ENCODE results near the gene MRPL55.

MRPL55 gene

DNA sequence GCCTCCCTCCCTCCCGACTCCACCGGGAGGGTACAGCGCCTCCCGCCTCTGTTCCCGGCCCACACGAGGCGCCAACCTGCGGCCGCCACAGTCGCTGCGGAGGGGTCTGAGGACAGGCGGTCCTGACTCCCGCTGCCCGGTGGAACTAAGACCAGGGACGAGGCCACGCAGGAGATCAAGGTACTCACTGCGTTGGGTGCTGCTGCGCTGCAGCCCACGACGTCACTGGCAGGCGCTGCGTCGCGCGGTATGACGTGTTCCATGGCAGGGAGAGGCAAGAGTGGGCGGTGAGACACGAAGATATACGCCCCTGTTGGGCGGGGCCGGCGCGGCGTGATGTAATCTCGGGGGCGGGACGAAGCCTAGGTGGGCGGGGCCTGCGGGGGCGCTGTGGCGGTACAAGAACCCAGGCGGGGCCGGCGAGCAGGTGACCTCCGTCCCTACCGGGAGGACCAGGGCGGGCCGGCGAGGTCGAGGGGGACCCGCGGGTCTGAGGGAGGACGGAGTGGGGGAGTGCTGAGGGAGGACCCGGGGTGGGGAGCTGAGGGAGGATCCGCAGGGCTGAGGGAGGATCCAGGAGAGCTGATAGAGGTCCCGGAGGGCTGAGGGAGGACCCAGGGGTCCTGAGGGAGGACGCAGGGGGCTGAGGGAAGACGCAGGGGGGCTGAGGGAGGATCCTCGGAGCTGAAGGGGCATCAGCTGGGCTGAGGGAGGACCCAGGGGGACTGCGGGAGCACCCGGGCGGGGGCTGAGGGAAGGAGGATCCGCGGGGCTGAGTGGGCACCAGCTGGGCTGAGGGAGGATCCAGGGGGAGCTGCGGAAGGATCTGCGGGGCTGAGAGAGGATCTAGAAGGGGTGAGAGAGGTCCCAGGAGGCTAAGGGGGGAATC is at the start of gene MRPL55:
TSS of gene MRPL55 (minus strand) at position 227 of the 889 bp plus-strand sequence. CDS start 1,039 bp downstream, outside the sequence.
- peak; percentile 98 for DNase-seq (ENCODE audit: low read depth)

DNA sequence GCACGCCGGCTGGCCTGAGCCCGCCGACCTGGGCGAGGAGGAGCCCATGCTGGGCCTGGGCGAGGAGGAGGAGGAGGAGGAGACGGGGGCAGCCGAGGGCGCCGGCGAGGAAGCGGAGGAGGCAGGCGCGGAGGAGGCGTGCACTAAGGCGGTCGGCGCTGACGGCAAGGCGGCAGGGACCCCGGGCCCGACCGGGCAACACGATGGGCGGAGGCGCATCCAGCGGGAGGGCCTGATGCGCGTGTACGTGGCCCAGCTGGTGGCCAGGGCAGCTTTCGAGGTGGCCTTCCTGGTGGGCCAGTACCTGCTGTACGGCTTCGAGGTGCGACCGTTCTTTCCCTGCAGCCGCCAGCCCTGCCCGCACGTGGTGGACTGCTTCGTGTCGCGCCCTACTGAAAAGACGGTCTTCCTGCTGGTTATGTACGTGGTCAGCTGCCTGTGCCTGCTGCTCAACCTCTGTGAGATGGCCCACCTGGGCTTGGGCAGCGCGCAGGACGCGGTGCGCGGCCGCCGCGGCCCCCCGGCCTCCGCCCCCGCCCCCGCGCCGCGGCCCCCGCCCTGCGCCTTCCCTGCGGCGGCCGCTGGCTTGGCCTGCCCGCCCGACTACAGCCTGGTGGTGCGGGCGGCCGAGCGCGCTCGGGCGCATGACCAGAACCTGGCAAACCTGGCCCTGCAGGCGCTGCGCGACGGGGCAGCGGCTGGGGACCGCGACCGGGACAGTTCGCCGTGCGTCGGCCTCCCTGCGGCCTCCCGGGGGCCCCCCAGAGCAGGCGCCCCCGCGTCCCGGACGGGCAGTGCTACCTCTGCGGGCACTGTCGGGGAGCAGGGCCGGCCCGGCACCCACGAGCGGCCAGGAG is 49.3 kb upstream of the MRPL55 start:
- no peak for DNase-seq (ENCODE audit: low read depth)

DNA sequence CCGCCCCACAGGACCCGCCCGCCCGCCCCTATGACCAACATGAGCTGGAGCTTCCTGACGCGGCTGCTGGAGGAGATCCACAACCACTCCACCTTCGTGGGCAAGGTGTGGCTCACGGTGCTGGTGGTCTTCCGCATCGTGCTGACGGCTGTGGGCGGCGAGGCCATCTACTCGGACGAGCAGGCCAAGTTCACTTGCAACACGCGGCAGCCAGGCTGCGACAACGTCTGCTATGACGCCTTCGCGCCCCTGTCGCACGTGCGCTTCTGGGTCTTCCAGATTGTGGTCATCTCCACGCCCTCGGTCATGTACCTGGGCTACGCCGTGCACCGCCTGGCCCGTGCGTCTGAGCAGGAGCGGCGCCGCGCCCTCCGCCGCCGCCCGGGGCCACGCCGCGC is 48.6 kb upstream of the MRPL55 start:
- DNase-seq (ENCODE audit: low read depth): no peak

DNA sequence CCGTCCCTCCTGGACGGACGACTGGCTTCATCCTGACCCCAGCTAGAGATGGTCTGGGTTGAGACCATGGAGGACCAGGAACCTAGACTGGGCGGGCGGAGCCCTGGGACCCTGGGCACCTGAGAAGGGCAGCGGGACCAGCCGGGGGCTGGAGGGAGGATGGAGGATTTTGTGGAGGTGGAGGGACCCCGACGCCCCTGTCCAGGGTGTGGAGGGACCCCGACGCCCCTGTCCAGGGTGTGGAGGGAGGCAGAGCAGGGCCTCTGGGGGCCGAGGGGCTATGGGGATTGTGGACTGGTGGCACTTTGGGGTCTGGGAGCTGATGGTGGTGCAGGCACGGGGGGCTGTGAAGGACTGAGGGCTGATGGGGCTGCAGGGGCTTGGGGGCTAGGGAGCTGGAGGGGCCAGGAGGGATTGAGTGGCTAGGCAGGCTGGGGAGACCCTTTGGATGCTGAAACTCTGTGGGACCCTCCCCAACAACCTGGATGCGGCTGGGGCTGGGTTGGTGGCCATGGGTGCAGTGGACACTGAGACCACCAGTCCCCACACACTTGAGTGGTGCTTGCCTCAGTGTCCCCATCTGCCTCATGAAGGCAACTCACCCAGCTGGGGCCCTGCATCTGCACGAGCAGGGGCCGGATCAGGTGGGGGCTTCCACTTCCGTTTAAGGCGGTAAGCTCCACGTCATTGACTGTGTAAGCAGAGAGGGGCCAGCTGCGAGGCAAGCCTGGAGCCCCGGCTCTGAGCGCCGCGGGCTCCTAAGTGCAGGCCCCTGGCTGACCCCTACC is 48.0 kb upstream of the MRPL55 start:
- DNase-seq (ENCODE audit: low read depth): no peak

DNA sequence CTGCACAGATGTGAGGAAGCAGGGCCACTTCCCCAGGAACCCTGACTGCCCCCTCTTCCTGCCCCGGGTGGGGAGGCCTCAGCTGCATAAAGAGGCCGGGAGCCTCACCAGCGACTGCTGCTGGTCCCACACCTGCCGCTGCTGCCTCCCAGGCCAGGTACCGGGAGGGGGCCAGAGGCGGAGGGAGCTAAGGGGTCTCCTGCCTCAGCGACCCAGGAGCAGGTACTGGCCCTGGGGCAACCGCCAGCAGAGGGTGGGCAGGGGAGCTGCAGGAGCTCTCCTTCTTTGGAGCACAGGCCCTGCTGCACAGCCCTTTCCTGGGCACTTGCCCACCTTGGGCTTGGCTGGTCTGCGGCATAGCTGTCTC is 47.4 kb upstream of the MRPL55 start:
- DNase-seq (ENCODE audit: low read depth): no peak

DNA sequence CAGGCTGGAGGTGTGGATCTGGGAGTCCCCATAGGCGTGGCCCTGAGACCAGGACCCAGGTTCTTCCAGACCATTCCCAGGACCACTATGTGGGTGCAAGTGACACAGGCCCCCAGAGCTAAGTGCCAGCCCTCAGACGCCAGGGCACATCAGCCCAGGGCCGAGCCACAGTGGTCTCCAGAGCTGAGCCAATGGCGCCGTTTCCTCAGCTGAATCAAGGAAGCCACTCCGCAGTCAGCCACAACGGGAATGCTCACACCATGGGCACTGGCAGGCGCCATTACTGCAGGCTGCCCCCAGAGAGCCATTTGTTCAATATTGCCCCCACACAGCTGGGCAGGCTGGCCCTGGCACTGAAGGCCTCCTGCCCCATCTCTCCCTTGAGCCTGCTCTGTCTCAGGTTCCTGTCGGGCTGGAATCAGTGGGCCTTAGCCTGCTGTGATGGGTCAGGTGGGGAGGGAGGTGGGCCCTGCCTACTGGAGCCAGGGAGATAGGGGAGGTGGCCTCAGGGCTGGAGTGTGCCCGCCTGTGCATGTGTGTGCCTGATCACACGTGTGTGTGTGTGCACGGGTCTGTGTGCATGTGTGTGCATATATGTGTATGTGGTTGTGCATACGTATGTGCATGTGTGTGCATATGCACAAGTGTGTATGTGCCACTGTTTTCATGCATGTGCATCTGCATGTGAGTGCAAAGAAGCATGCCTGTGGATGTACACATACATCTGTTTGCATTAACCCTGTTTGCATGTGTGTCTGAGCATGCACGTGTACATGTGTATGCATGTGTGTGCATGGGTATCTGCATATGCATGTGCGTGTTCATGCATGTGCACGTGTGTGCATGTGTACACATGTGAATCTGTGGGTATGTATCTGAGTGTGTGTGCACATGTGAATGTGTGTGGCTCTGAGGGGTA is 46.8 kb upstream of the MRPL55 start:
- DNase-seq (ENCODE audit: low read depth): no peak

DNA sequence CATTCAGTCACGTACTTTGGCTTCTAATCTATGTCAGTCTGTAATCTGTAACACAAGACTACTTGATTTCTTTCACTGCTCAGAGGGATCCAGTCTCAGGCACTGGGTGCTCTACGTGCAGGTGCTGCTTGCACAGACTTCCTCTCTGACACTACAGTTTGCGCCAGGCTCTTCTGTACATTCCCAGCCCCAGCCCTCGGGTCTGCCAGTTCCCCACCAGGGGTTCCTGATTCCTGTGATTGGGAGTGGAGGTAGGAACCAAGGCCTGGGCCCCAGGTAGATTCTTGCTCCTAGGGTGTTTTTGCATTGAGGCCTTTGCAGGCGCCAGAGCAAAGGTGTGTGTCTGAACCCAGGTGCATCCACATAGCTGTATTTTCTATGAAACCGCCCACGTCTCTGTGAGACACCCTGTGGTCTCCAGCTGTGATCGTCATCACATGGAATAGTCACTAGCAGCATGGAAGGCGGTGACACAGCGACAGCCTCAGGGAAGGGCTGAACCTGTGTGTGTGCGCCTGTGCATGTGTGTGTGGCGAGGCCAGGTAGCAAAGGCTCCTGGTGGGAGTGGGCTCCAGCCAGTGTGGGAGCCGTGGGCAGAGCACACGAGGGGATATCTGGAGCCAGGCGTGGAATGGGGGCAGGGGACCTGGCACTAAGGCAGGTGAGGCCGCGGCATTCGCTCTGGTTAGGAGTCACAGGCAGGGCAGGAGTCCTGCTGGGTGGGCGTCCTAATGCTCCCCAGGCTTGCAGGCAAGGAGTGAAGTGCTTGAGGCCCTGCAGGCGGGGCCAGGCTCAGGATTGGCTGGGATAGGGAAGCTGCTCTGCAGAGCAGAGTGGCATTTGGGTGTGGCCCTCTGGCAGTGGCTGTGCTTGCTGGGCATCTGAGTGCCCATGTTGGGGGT is 45.8 kb upstream of the MRPL55 start:
- DNase-seq (ENCODE audit: low read depth): no peak

DNA sequence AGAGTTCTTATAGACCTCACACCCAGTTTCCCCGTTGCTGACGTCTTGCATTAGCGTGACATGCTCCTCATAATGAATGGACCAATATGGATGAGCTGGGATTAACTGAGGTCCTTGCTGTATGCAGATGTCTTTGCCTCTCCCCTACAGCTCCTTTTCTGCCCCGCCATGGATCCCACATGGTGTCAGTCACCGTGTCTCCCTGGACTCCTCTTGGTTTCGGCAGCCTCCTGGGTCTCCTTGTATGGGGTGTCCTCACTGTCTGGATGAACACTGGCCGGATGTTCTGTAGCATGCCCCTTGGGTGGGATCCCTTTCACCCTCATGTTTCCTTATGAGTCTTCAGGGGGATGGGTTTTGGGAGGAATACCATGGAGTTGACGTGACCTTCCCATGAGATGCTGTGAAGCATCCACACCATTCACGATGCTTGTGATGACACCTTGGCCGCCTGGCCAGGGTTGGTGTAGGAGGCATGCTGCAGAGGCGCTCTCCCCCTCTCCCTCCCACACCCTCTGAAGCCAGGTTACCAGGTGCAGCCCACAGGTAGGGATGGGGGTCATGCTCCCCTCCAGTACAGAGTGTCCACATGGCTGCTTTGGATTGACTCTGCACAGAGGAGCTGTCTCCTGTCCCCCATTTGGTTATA is 45.0 kb upstream of the MRPL55 start:
- DNase-seq (ENCODE audit: low read depth): no peak

DNA sequence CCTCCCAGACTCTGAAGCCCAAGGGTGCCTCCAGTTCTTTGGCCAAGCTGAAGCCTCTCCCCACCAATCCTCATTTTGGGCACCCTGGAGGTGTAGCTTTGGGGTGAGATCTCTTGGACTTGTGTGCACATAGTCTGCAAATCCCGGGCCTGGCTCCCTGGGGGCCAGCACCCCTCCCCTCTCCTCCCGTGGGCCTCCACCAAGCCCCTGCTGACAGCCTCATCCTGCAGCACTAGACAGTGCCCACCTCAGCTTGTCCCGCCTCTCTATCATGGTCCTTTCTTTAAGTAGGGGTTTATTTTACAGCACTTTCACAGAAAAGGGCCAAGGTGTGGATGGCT is 43.8 kb upstream of the MRPL55 start:
- DNase-seq (ENCODE audit: low read depth): no peak

DNA sequence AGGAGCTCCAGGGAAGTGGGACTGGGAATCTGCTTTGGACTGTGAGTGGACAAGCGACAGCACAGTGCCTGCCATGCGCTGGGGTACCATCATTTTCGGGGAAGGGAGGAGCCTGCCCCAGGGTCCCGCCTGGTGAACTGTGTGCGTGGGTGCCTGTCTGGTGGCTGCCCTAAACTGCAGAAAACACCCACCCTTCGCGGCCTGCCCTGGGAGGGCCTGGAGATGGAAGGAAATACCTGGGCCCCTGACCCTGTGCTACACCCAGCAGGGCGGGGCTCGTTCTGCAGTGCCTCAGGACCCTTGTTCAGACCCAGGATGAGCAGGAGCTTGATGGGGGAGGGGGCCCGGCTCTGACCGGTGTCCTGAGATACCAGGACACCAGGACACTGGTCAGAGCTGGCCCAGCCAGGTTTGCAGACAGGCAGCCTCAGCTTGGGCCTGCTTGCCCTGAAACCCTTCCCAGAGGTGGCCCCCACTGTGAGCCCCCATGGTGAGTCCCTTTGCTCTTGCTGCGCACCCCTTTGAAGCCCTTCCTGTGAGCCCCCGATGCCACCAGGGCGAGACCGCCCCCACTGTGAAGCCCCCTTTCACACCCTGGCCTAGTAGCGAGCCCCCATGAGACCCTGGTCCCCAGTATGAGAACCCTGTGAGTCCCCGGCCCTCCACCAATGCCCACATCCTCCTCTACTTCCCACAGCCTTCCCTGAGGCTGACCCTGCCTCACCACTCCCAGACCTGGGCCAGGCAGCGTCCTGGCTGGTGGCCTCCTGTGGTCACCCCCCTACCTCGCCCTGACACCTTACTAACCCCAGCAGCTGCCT is 43.2 kb upstream of the MRPL55 start:
- no peak for DNase-seq (ENCODE audit: low read depth)

DNA sequence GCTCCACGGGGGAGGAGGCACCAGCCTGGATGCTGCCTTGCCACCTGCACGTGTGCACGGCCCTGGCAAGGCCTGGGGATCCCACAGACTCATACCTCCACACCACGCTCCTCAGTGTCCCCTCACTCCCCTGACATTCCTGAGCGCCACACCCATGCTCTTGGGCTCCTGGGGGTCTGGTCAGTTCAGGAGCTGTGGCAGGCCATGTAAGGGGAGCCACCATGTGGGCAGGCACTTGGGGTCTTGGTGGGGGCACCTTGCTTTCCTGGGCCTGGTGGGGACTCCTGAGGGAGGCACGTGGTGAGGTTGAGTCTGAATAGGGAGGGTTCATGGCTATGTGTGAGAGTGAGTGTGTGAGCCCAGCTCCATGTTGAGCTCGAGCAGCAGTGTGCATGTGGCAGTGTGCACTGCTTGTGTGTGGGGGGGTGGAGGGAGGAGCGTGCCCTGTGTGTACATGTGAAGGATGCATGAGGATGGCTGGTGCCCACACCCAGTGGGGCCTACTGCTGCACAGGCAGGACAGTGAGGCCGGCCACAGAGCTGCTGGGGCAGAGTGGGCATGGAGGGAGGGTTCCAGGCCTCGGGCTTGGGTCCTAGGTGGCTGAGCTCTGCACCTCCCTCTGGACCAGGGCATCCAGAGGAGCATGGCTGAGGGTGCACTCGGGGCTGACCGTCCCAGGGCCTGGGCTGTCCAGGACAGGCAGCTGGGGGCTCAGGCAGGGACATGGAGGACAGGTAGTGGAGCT is 42.3 kb upstream of the MRPL55 start:
- DNase-seq (ENCODE audit: low read depth): no peak

DNA sequence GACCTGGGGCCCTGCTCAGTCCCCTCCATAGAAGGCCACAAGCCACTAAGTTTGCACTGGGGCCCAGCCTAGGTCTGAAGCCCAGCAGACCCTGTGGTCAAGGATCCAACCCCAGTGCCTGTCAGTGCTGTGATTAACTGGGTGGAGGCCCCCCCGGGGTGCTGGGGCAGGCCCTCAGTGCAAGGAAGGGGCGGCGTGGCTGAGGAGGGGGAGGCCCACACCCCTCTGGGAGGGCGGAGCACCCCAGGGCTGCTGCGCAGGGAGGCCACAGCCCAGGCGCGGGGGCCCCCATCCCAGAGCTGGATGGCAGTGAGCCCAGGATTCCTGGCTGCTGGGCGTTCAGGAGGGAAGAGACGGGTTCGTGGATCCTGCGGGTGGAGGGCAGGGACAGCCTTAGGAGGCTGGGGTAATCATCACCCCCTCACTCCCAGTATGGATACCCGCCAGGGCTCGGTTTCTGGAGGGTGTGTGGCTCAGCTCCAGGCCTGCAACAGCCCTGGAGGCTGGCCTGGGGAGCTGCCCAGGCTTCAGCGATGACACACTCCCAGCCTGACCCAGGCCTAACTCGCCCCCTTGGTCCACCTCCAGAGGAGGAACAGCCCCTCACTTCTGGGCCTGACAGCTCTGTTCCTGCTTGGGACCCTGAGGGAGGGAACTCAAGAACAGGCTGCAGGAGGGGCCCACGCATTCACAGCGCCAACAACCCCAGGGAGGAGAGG is 41.5 kb upstream of the MRPL55 start:
- DNase-seq (ENCODE audit: low read depth): no peak

DNA sequence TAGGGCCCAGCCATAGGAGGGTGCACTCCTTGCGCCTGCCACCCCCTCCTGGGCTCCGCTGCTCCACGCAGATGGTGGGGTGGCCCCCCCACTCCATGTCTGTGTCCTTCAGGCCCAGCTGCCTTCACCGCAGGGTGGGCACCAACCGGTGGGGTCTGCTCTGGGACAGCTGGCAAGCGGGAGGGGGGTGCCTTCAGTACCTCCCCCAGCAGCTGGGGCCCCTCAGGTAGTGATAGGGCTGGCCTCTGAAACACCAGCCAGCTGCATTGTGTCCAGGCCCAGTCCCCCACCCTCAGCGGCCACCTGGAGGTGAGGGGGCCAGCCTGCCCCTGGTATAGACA is 41.0 kb upstream of the MRPL55 start:
- no peak for DNase-seq (ENCODE audit: low read depth)

DNA sequence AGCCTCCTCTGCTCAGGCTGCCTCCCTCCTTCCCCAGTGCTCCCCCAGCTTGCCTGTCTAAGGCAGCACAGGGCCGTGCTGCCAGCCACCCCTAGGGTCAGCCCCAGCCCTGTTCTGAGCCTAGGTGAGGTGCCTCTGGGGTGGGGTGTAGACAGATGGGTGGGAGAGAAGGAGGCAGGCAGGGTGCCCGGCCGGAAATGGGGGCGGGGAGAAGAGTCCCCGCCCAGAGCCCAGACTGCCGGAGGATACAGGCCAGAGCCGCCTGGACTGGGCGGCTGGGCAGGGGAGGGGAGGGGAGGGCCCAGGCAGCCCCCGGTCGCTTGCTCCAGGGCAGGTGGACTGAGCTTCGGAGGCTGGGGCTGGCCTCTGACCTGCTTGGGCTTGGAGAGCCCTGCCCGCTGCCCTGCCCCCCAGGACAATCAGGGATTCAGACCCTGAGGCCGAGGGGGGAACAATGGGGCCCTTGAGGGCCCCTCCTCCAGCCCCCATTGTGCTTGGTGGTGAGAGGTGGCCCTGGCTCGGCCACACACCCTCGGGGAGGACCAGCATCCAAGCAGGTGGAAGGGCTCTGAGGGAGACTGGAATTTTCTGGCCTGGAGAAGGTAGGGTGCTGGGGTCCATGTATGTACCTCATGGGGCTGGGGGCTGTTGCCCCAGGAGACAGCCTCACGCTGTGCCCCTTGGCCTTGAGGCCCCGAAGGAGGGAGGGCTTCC is 40.5 kb upstream of the MRPL55 start, which contains the start of gene GJC2:
TSS of gene GJC2 (plus strand) at position 525 of the 714 bp plus-strand sequence. CDS start 7,829 bp downstream, outside the sequence.
- DNase-seq (ENCODE audit: low read depth): no peak

DNA sequence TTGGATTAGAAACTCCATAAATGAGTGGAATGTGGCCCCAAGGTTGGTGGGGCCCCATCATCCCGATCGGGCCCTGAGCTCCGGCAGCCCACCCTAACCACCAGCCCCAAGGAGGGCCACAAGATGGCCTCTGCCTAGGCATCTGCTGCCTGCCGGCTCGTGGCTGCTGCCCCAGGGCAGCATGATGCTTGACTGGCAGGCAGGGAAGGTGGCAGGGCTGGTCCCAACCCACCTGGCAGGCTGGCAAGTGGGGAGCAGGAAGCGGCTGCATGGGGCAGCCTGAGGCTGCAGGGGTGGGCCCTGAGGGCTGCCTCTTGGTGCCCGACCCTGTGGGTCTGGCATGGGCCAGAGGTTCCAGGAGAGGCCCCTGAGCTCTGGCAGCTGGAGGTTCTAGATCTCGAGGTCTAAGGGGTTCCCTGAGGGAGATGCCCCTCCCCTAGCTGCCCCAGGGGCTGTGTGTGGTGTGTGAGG is 39.9 kb upstream of the MRPL55 start:
- DNase-seq (ENCODE audit: low read depth): no peak

DNA sequence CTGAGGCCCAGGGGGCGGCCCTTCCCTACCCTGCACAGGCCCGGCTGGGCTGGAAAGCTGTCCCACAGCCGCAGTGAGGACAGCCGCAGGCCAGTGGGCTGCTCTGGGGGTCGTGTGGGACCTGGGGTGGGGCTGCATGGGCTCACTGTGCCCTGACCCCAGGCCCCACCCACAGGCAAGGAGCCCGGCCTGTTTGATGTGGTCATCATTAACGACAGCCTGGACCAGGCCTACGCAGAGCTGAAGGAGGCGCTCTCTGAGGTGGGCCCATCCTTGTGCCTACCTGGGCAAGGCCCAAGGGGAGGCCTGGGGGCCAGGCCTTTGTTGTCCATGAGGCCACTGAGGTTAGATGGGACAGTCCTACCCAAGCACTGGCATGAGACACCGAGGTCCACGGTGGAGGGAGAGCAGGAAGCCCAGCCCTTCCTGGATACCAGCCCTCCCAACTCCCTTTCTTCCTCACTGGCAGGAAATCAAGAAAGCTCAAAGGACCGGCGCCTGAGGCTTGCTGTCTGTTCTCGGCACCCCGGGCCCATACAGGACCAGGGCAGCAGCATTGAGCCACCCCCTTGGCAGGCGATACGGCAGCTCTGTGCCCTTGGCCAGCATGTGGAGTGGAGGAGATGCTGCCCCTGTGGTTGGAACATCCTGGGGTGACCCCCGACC is 39.2 kb upstream of the MRPL55 start:
- DNase-seq (ENCODE audit: low read depth): no peak
